K562 (cell line): ENCODE results near the gene STMN3. TPM values are rescaled to one million over a fixed set of nuclear protein-coding genes. Genes with fewer than 3 reads are reported as not detected.

ENCODE experiments used
- DPF2 ChIP-seq: fragments of 450-650 bp; IDR thresholded peaks from 2 replicates; pipeline ENCODE4 v1.6.1; 2016
- EGR1 ChIP-seq: fragments of 450-650 bp; conservative IDR thresholded peaks from 2 replicates; pipeline ENCODE4 v1.6.1; 2017; ENCODE audit warnings: mild to moderate bottlenecking
- ETV6 ChIP-seq, 3 experiments: fragments of 150-350 bp in 1 of 3; sonication (generic) in 1 of 3; formaldehyde crosslinking in 1 of 3; IDR thresholded peaks; 2 replicates each; pipeline versions ENCODE4 v1.6.1 to v1.8.0; 2014 to 2022; ENCODE audit warnings: borderline replicate concordance in 2 of 3, low read depth in 2 of 3, antibody characterized with exemption in 1 of 3, low read length in 1 of 3, mild to moderate bottlenecking in 1 of 3, missing genetic modification reagents in 1 of 3
- FOSL1 ChIP-seq: fragments of 200-800 bp; sonication (Bioruptor generic); conservative IDR thresholded peaks from 2 replicates; pipeline ENCODE4 v1.6.1; 2016; ENCODE audit warnings: missing genetic modification characterization, missing compliant biosample characterization
- GABPA ChIP-seq: fragments of 200-800 bp; sonication (Bioruptor generic); conservative IDR thresholded peaks from 2 replicates; pipeline ENCODE4 v1.6.1; 2016; ENCODE audit warnings: low read depth, missing genetic modification characterization, missing compliant biosample characterization
- HMG20A ChIP-seq: fragments of 450-650 bp; formaldehyde crosslinking; conservative IDR thresholded peaks from 2 replicates; pipeline ENCODE4 v1.4.0; 2020; ENCODE audit warnings: mild to moderate bottlenecking, mixed read lengths
- KLF1 ChIP-seq: fragments of 450-650 bp; IDR thresholded peaks from 2 replicates; pipeline ENCODE4 v1.6.1; 2016; ENCODE audit warnings: missing genetic modification characterization, missing compliant biosample characterization
- KLF16 ChIP-seq: IDR thresholded peaks from 2 replicates; pipeline ENCODE4 v1.6.1; 2016; ENCODE audit warnings: antibody characterized with exemption
- L3MBTL2 ChIP-seq: fragments of 450-650 bp; IDR thresholded peaks from 2 replicates; pipeline ENCODE4 v1.6.1; 2016; ENCODE audit warnings: mild to moderate bottlenecking, moderate library complexity
- MCM7 ChIP-seq, 2 experiments: fragments of 450-650 bp; IDR thresholded peaks; 2 replicates each; pipeline ENCODE4 v1.6.1; 2016 to 2018
- MYC ChIP-seq, 2 experiments: fragments of 250-450 bp in 1 of 2; sonication (Bioruptor Pico) in 1 of 2; IDR thresholded peaks; 2 replicates each; pipeline versions ENCODE4 v1.5.1 to v1.6.1; 2012 to 2021; ENCODE audit warnings: low read depth in 2 of 2, borderline replicate concordance in 1 of 2, improper control_type of control experiment in 1 of 2, low read length in 1 of 2, mild to moderate bottlenecking in 1 of 2, moderate library complexity in 1 of 2
- NFE2 ChIP-seq: IDR thresholded peaks from 2 replicates; pipeline ENCODE4 v1.6.1; 2014; ENCODE audit warnings: antibody characterized with exemption, low read depth
- SAFB ChIP-seq: fragments of 200-400 bp; formaldehyde crosslinking; IDR thresholded peaks from 2 replicates; pipeline ENCODE4 v1.6.1; 2017; ENCODE audit warnings: low read depth, low read length, borderline replicate concordance
- SAP30 ChIP-seq: fragments of 200-600 bp; sonication (generic); IDR thresholded peaks from 2 replicates; pipeline ENCODE4 v1.6.1; 2012; ENCODE audit warnings: borderline replicate concordance, low read depth, mild to moderate bottlenecking, moderate library complexity, low read length, control low read depth, inconsistent platforms; ENCODE audit not compliant: insufficient read depth, poor library complexity, severe bottlenecking
- SMARCC2 ChIP-seq: fragments of 450-650 bp; IDR thresholded peaks from 2 replicates; pipeline ENCODE4 v1.6.1; 2017; ENCODE audit warnings: antibody characterized with exemption, moderate library complexity, mild to moderate bottlenecking, low read depth
- XRCC4 ChIP-seq: IDR thresholded peaks from one replicate; pipeline ENCODE4 v1.6.1; 2011; ENCODE audit not compliant: insufficient read depth, insufficient read length; ENCODE audit errors: extremely low read depth
- ZNF589 ChIP-seq: fragments of 200-800 bp; sonication (Bioruptor generic); IDR thresholded peaks from 2 replicates; pipeline ENCODE4 v1.6.1; 2016; ENCODE audit warnings: low read depth, missing genetic modification characterization, missing compliant biosample characterization
- polyA plus RNA-seq, 8 experiments: library from polyadenylated mRNA; depleted of rRNA in 4 of 8; stranded (reverse) in 5 of 8; unstranded in 3 of 8; fragments of >200 nt; fragmentation: Nextera tagmentation in 2 of 8; fragmentation: Illumina TruSeq in 1 of 8; extraction: Ambion mirVana in 2 of 8; extraction: Trizol in 1 of 8; gene quantifications; 2 replicates each; pipeline versions ENCODE4 v1.2.1 to v1.2.3, GENCODE V29; 2011 to 2014; ENCODE audit warnings: inconsistent platforms in 1 of 8, missing spikeins in 1 of 8
- total RNA-seq, 7 experiments: library from RNA; depleted of rRNA in 6 of 7; stranded (reverse); fragments of >200 nt in 6 of 7; fragmentation: Illumina TruSeq in 2 of 7; extraction: Trizol in 2 of 7; gene quantifications; 2 replicates each; pipeline versions ENCODE4 v1.2.1 to v1.2.3, GENCODE V29; 2011 to 2021; ENCODE audit warnings: low replicate concordance in 1 of 7
- TF ChIP-seq, protein P1 (sequence below): fragments of 450-650 bp; IDR thresholded peaks from 2 replicates; pipeline ENCODE4 v1.6.1; 2017; ENCODE audit warnings: antibody characterized with exemption
- TF ChIP-seq, protein P2 (sequence below): sonication (generic); formaldehyde crosslinking; IDR thresholded peaks from 2 replicates; pipeline ENCODE4 v1.8.1; 2023; ENCODE audit warnings: mild to moderate bottlenecking, missing genetic modification reagents
- TF ChIP-seq, protein P3 (sequence below): fragments of 250-450 bp; sonication (Bioruptor Pico); IDR thresholded peaks from 2 replicates; pipeline ENCODE4 v1.5.0; 2020; ENCODE audit warnings: mild to moderate bottlenecking
- TF ChIP-seq, protein P4 (sequence below): sonication (generic); formaldehyde crosslinking; IDR thresholded peaks from 2 replicates; pipeline ENCODE4 v1.8.1; 2023; ENCODE audit warnings: mild to moderate bottlenecking, missing genetic modification reagents, moderate library complexity

The STMN3 gene
- total and polyA plus RNA-seq, 9 of the 15 experiments (the other 6 are each of a cell fraction or from before 2014, with no cell fraction given): 0.70 to 65.6 (median 29.4) TPM

DNA sequence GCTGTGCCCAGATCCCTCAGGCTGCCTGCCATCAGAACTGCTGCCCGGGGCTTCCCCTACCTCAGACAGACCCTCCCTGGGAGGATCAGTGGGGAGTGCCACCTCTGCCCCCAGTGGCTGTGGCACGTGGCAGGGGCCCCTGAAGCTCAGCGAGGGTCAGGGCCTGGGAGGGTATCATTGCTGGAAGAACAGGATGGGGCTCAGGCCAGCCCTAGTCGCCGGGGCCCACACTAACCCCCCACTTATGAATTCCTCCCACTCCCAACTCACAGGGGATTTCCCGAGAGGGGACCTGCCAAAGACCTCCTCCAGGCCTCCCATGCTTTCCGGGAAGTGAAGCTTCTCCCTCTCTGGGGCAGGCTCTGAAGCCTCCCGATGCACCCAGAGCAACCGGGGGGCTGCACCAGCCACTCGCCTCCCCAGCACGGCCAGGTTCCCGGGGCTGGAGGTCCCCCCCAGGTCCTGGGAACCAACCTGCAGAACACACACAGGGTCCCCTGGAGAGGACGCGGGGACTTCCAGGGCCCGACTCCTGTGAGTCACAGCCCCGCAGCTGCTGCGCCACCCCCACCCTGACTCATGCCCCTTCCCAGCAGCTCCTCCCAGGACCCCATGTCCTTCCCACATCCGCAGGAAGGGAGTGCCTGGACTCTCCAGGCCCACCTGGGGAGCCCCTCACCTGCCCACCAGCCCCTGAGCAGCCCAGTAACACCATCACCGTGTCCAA lies 45.7 kb upstream of the STMN3 start (continued):
- TF ChIP-seq ETV6 (IDR thresholded peaks at IDR 0.05; ENCODE audit: borderline replicate concordance in 1 of 2, low read depth in 2 of 2, low read length in 1 of 2) (no peak), ETV6 (CRISPR knock-in tag; IDR thresholded peaks at IDR 0.05; ENCODE audit: borderline replicate concordance) (no peak), ZNF589 (CRISPR knock-in tag) (no peak), EGR1 (peak; percentile 52), HMG20A (no peak), MCM7 (IDR thresholded peaks at IDR 0.05) (no peak), NFE2 (peak; percentile 7; the same call in 1 of the 2 replicates), L3MBTL2 (no peak), GABPA (tag) (no peak), FOSL1 (tag) (peak; percentile 90), SMARCC2 (no peak), KLF16 (no peak), KLF1 (tag) (no peak), DPF2 (peak; percentile 55; the same call in 1 of the 2 replicates), SAP30 (no peak), XRCC4 (no peak), MYC (IDR thresholded peaks at IDR 0.05; ENCODE audit: low read depth, low read length) (no peak), MYC (CRISPR knock-in tag; IDR thresholded peaks at IDR 0.05; ENCODE audit: borderline replicate concordance, low read depth) (no peak), SAFB (no peak)
- TF ChIP-seq, protein P1, sequence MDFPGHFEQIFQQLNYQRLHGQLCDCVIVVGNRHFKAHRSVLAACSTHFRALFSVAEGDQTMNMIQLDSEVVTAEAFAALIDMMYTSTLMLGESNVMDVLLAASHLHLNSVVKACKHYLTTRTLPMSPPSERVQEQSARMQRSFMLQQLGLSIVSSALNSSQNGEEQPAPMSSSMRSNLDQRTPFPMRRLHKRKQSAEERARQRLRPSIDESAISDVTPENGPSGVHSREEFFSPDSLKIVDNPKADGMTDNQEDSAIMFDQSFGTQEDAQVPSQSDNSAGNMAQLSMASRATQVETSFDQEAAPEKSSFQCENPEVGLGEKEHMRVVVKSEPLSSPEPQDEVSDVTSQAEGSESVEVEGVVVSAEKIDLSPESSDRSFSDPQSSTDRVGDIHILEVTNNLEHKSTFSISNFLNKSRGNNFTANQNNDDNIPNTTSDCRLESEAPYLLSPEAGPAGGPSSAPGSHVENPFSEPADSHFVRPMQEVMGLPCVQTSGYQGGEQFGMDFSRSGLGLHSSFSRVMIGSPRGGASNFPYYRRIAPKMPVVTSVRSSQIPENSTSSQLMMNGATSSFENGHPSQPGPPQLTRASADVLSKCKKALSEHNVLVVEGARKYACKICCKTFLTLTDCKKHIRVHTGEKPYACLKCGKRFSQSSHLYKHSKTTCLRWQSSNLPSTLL: no peak
- TF ChIP-seq, protein P2, sequence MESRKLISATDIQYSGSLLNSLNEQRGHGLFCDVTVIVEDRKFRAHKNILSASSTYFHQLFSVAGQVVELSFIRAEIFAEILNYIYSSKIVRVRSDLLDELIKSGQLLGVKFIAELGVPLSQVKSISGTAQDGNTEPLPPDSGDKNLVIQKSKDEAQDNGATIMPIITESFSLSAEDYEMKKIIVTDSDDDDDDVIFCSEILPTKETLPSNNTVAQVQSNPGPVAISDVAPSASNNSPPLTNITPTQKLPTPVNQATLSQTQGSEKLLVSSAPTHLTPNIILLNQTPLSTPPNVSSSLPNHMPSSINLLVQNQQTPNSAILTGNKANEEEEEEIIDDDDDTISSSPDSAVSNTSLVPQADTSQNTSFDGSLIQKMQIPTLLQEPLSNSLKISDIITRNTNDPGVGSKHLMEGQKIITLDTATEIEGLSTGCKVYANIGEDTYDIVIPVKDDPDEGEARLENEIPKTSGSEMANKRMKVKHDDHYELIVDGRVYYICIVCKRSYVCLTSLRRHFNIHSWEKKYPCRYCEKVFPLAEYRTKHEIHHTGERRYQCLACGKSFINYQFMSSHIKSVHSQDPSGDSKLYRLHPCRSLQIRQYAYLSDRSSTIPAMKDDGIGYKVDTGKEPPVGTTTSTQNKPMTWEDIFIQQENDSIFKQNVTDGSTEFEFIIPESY (CRISPR knock-in tag): no peak
- TF ChIP-seq, protein P3, sequence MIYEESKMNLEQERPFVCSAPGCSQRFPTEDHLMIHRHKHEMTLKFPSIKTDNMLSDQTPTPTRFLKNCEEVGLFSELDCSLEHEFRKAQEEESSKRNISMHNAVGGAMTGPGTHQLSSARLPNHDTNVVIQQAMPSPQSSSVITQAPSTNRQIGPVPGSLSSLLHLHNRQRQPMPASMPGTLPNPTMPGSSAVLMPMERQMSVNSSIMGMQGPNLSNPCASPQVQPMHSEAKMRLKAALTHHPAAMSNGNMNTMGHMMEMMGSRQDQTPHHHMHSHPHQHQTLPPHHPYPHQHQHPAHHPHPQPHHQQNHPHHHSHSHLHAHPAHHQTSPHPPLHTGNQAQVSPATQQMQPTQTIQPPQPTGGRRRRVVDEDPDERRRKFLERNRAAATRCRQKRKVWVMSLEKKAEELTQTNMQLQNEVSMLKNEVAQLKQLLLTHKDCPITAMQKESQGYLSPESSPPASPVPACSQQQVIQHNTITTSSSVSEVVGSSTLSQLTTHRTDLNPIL (CRISPR knock-in tag): no peak
- TF ChIP-seq, protein P4, sequence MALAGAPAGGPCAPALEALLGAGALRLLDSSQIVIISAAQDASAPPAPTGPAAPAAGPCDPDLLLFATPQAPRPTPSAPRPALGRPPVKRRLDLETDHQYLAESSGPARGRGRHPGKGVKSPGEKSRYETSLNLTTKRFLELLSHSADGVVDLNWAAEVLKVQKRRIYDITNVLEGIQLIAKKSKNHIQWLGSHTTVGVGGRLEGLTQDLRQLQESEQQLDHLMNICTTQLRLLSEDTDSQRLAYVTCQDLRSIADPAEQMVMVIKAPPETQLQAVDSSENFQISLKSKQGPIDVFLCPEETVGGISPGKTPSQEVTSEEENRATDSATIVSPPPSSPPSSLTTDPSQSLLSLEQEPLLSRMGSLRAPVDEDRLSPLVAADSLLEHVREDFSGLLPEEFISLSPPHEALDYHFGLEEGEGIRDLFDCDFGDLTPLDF (CRISPR knock-in tag): no peak
